Bone marrow (tissue), 2 donors: ENCODE measurements around the gene ERICH6.

Experiments used
- DNase-seq, 2 donors: peaks; one replicate each; lab custom pipeline; 2025; lab: John Stamatoyannopoulos, UW

ERICH6 gene

GRCh38 chr3:150703756-150704344 lies at the start of gene ERICH6:
Gene ERICH6 (minus strand): TSS chr3:150703920. CDS start chr3:150703898, 22 bp downstream.
- peak; percentile 72 to 77 for DNase-seq

GRCh38 chr3:150751781-150752263 lies 48.1 kb upstream of the ERICH6 start:
- DNase-seq = no peak

GRCh38 chr3:150749255-150749654 lies 45.5 kb upstream of the ERICH6 start:
- DNase-seq = no peak

- no peak for DNase-seq
Measured at GRCh38 chr3:150748684-150749047, 44.9 kb upstream of the ERICH6 start.

GRCh38 chr3:150747886-150748683 lies 44.4 kb upstream of the ERICH6 start:
- DNase-seq = no peak

GRCh38 chr3:150746791-150747590 lies 43.3 kb upstream of the ERICH6 start:
- no peak for DNase-seq

GRCh38 chr3:150745832-150746231 lies 42.1 kb upstream of the ERICH6 start:
- no peak for DNase-seq

- DNase-seq = no peak
Measured at GRCh38 chr3:150744919-150745211, 41.1 kb upstream of the ERICH6 start.

- DNase-seq = no peak
Measured at GRCh38 chr3:150744041-150744918, 40.6 kb upstream of the ERICH6 start.

- DNase-seq = no peak
Measured at GRCh38 chr3:150743508-150743907, 39.8 kb upstream of the ERICH6 start.

GRCh38 chr3:150742679-150743078 lies 39.0 kb upstream of the ERICH6 start:
- no peak for DNase-seq

- DNase-seq = no peak
Measured at GRCh38 chr3:150742141-150742523, 38.4 kb upstream of the ERICH6 start.

- no peak for DNase-seq
Measured at GRCh38 chr3:150741497-150742140, 37.9 kb upstream of the ERICH6 start.

- DNase-seq = no peak
Measured at GRCh38 chr3:150740733-150741496, 37.2 kb upstream of the ERICH6 start.

- DNase-seq = no peak
Measured at GRCh38 chr3:150739877-150740645, 36.3 kb upstream of the ERICH6 start.

GRCh38 chr3:150739200-150739863 lies 35.6 kb upstream of the ERICH6 start:
- DNase-seq = no peak

GRCh38 chr3:150738688-150739087 lies 35.0 kb upstream of the ERICH6 start:
- no peak for DNase-seq

GRCh38 chr3:150737874-150738679 lies 34.4 kb upstream of the ERICH6 start:
- no peak for DNase-seq
